ENCODE results near the gene TMEM240.

The TMEM240 gene

DNA sequence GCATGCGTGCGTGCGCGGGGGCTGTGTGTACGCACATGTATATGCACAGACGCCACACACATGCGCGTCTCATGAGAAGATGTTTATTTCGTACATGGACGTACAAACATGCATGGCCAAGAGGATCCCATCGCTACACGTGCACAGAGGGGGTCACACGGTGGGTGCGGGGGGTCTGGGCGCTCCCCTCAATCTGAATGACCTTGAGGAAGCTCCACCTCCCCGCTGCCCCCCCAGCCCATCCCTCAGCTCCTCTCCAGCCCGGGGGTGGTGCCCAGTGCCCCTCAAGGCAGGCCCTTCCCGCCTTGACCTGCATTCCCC is 1.5 kb downstream of the TMEM240 start:
- H3K4me3 ChIP-seq (ENCODE audit: low read depth, low read length) = no peak overlapping the region
- DNase-seq (ENCODE audit: low read depth) = no peak
- TF ChIP-seq, protein P1, sequence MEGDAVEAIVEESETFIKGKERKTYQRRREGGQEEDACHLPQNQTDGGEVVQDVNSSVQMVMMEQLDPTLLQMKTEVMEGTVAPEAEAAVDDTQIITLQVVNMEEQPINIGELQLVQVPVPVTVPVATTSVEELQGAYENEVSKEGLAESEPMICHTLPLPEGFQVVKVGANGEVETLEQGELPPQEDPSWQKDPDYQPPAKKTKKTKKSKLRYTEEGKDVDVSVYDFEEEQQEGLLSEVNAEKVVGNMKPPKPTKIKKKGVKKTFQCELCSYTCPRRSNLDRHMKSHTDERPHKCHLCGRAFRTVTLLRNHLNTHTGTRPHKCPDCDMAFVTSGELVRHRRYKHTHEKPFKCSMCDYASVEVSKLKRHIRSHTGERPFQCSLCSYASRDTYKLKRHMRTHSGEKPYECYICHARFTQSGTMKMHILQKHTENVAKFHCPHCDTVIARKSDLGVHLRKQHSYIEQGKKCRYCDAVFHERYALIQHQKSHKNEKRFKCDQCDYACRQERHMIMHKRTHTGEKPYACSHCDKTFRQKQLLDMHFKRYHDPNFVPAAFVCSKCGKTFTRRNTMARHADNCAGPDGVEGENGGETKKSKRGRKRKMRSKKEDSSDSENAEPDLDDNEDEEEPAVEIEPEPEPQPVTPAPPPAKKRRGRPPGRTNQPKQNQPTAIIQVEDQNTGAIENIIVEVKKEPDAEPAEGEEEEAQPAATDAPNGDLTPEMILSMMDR (IDR thresholded peaks at IDR 0.05; ENCODE audit: low read depth, low read length, missing control alignments) = no peak

DNA sequence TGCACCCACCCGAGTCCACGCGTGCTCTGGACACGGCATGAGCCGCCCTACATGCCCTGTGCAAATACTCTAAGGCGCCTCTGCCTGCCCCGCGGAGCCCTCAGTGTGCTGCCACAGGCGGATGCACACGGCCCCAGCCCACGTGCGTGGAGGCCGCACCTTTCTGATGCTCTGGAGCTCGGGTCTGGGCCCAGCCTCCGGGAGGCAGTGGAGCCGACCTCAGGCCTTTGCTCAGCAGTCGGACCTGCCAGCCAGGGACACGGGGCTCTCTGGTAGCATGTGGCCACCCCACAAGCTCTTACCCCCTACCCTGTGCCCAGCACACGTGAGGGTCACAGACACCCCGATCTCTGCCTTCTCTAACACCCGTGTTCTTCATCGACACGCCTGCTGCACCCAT is 2.1 kb downstream of the TMEM240 start:
- TF ChIP-seq, protein P1 (IDR thresholded peaks at IDR 0.05; ENCODE audit: low read depth, low read length, missing control alignments) = no peak
- no peak for DNase-seq (ENCODE audit: low read depth)
- H3K4me3 ChIP-seq (ENCODE audit: low read depth, low read length) = no peak overlapping the region

DNA sequence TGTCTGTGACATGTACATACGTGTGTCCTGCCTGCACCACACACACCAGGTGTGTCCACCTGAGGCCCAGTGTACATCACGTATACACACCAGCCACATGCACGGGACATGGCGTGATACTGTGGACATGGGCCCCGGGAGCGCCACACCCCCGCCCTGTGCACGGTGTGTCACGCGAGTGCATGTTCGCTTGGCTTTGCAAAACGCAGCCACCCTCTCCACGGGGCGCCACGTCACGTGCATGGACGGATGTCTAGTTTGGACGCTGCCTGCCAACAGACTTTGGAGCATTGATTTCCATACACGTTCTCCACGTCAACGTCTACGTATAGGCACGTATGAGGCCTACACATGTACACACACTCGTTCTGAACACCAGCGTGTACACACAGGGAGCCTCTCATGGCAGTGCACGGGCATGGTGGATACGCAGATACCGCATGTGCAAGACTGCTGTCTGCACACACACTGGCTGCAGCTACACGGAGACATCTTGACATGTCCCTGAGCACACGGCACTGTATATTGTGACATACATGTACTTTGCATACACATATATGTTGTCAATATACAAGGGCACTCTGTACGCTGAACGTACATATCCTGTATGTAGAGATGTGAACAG is 2.7 kb downstream of the TMEM240 start:
- DNase-seq (ENCODE audit: low read depth) = no peak
- no peak overlapping the region for H3K4me3 ChIP-seq (ENCODE audit: low read depth, low read length)
- TF ChIP-seq, protein P1 (IDR thresholded peaks at IDR 0.05; ENCODE audit: low read depth, low read length, missing control alignments) = no peak

DNA sequence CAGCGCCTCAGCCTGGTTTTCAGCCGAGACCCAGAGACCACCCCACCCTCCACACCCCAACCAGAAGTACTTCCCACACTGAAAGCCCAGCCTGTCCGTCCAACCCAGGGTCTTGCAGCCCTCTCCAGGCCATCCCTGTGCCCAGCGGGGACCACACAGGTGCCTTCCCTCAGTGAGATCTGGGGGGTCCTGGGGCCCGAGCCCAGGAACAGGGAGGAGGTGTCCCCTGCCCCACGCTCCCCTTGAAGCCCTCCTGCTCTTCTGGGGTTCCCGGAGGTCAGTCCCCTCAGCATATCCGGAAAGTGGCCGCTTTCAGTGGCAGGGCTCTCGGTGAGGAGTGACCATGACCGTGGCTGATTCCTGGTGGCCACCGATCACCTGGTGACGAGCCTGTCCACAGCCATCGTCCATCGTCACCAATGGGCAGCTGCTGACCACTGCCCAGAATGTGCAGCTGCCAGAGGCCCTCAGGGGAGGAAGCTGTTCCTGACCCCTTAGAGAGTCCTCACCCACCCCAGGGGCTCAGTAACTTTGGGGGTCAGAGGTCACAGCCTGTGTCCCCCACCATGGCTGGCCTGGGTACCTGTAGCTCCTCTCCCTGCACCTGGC is 3.4 kb downstream of the TMEM240 start:
- TF ChIP-seq, protein P1 (IDR thresholded peaks at IDR 0.05; ENCODE audit: low read depth, low read length, missing control alignments) = no peak
- H3K4me3 ChIP-seq (ENCODE audit: low read depth, low read length) = no peak overlapping the region
- DNase-seq (ENCODE audit: low read depth) = no peak

DNA sequence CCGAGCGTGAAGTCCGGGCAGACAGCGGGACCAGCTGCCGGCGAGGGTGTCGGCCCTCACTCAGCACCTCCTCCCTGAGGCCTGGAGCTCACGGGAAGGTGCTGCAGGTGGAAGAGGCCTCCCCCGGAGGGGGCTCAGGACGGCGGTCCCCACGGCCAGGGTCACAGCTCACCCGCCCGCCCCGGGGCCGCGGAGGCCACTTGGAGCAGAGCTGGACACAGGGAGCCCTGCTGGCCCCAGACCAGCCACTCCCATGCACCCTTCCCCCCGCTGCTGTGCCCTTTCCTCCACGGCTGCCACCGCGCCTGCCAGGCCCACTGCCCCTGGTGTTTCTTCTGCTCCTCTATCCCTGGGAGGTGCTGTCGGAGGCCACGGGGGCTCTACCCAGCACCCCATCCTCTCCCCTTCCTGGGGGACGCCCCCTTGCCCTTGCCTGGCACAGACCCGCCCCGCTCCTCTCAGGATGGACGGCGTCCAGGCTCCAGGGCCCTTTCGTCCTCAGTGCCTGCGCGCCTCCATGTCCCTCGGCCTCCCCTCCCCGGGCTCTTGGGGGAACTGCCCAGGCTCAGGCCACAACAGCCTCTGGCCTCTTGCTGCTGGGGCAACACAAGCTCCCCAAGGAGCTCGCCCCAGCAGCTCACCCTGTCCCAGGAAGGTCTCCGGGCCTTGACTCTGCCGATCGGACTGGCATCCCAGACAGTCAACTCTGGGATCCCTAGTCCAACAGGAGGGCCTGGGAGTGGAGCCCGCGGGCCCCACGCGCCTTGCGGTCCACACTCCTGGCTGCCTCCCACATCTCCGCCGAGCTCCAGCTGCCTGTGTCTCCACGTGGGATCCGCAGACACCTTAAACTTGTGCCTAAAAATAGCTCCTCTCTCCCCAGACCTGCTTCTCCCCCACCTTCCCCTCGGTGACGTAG is 4.1 kb downstream of the TMEM240 start:
- TF ChIP-seq, protein P1 (IDR thresholded peaks at IDR 0.05; ENCODE audit: low read depth, low read length, missing control alignments) = no peak
- no peak overlapping the region for H3K4me3 ChIP-seq (ENCODE audit: low read depth, low read length)
- no peak for DNase-seq (ENCODE audit: low read depth)

DNA sequence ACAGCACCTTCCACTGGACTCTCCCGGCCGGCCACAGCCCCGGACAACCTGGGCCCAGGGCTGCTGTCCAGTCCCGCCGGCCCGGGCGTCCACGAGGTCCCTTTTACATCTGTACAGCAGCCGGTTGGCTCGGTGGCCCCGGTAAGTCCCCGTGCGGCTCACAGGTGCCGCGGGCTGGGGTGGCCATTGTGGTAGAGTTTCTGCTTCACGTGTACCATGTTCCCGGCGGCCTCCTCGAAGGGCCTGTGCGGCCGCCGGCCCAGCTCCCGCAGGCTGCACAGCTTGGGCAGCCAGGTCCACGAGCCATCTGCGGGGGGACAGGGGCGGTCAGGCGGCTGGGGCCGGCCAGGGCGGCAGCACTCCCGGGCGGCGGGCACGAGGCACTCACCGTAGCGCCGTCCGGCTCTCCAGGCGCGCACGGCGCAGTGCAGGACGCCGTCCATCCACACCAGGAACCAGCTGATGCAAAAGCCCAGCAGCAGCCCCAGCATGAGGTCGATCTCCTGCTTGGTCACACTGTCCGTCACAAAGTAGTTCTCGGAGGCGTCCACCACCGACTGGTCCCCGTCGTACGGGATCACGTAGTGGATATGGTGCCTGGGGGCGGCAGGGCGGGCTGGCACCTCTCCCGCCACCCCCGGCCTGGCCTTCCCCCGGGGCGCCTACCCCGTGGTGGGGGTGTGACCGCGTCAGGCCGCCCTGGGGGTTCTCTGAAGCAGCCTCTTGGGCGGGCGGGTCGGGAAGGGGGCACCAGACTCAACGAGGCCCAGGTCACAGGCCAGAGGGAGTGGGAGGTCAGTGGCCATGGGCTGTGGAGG is 5.0 kb downstream of the TMEM240 start:
- DNase-seq (ENCODE audit: low read depth) = no peak
- TF ChIP-seq, protein P1 (IDR thresholded peaks at IDR 0.05; ENCODE audit: low read depth, low read length, missing control alignments) = no peak
- no peak overlapping the region for H3K4me3 ChIP-seq (ENCODE audit: low read depth, low read length)

Data from GM12864 (cell line).